Skin epidermis (tissue), 12 donors: Measurements from ENCODE around the gene NUCKS1.

Experiments used
- H3K27ac ChIP-seq, 21 experiments: fragments of 200-600 bp; sonication (generic) in 11 of 21; one replicate each; pipeline ENCODE4 v1.5.0; 2020; ENCODE audit warnings: mild to moderate bottlenecking in 3 of 21, inconsistent platforms in 2 of 21, moderate library complexity in 2 of 21
- H3K4me3 ChIP-seq, 7 experiments: fragments of 200-600 bp; sonication (generic) in 2 of 7; one replicate each; pipeline ENCODE4 v1.5.0; 2020; ENCODE audit warnings: inconsistent platforms in 2 of 7, mild to moderate bottlenecking in 2 of 7, moderate library complexity in 1 of 7

The NUCKS1 gene

GRCh38 chr1:205774198-205775014, 24.4 kb upstream of the NUCKS1 start:
- Histone ChIP-seq H3K4me3 (peak overlapping the region; percentile 48 to 78 (median 73)), H3K27ac (peak overlapping the region in 20 of 21 experiments; percentile 44 to 89 (median 78))

- no peak overlapping the region for H3K4me3 ChIP-seq
- peak overlapping the region in 1 of 21 experiments; percentile 86 for H3K27ac ChIP-seq
These were observed 22.6 kb upstream of the NUCKS1 start for GRCh38 chr1:205772607-205773032.

GRCh38 chr1:205770618-205771017, 20.6 kb upstream of the NUCKS1 start:
- Histone ChIP-seq H3K27ac (no peak overlapping the region), H3K4me3 (no peak overlapping the region)

GRCh38 chr1:205769641-205770365, 19.8 kb upstream of the NUCKS1 start:
- Histone ChIP-seq H3K4me3 (no peak overlapping the region), H3K27ac (no peak overlapping the region)

GRCh38 chr1:205767248-205767647, 17.3 kb upstream of the NUCKS1 start:
- H3K27ac ChIP-seq, result no peak overlapping the region
- H3K4me3 ChIP-seq, result no peak overlapping the region

- Histone ChIP-seq H3K27ac (no peak overlapping the region), H3K4me3 (no peak overlapping the region)
These were observed 16.6 kb upstream of the NUCKS1 start for GRCh38 chr1:205766570-205766969.

GRCh38 chr1:205766038-205766437, 16.1 kb upstream of the NUCKS1 start:
- no peak overlapping the region for H3K27ac ChIP-seq
- H3K4me3 ChIP-seq, result no peak overlapping the region

GRCh38 chr1:205764578-205764977, 14.6 kb upstream of the NUCKS1 start:
- Histone ChIP-seq H3K27ac (no peak overlapping the region), H3K4me3 (no peak overlapping the region)

- Histone ChIP-seq H3K27ac (no peak overlapping the region), H3K4me3 (no peak overlapping the region)
These were observed 14.0 kb upstream of the NUCKS1 start for GRCh38 chr1:205763980-205764379.

- H3K4me3 ChIP-seq, result no peak overlapping the region
- no peak overlapping the region for H3K27ac ChIP-seq
These were observed 10.6 kb upstream of the NUCKS1 start for GRCh38 chr1:205760606-205761005.

- no peak overlapping the region for H3K27ac ChIP-seq
- H3K4me3 ChIP-seq, result no peak overlapping the region
These were observed 6.6 kb upstream of the NUCKS1 start for GRCh38 chr1:205756552-205756951.

GRCh38 chr1:205754857-205755256, 4.9 kb upstream of the NUCKS1 start:
- Histone ChIP-seq H3K27ac (no peak overlapping the region), H3K4me3 (no peak overlapping the region)

- Histone ChIP-seq H3K4me3 (no peak overlapping the region), H3K27ac (peak overlapping the region in 2 of 21 experiments; percentile 88 to 99)
These were observed 1.2 kb upstream of the NUCKS1 start for GRCh38 chr1:205751036-205751651.

- peak overlapping the region; percentile 86 to 99 (median 88) for H3K4me3 ChIP-seq
- H3K27ac ChIP-seq, result peak overlapping the region; percentile 88 to 100 (median 98)
These were observed 496 bp downstream of the NUCKS1 start for GRCh38 chr1:205749234-205750137.

- Histone ChIP-seq H3K27ac (peak overlapping the region; percentile 51 to 100 (median 98)), H3K4me3 (peak overlapping the region; percentile 86 to 99 (median 88))
These were observed 1.4 kb downstream of the NUCKS1 start for GRCh38 chr1:205748403-205749233.

- Histone ChIP-seq H3K27ac (peak overlapping the region in 2 of 21 experiments; percentile 3 to 19), H3K4me3 (peak overlapping the region in 1 of 7 experiments; percentile 8)
These were observed 3.1 kb downstream of the NUCKS1 start for GRCh38 chr1:205746757-205747412.

GRCh38 chr1:205744403-205744802, 5.6 kb downstream of the NUCKS1 start:
- H3K27ac ChIP-seq, result no peak overlapping the region
- H3K4me3 ChIP-seq, result no peak overlapping the region

- Histone ChIP-seq H3K4me3 (no peak overlapping the region), H3K27ac (no peak overlapping the region)
These were observed 6.0 kb downstream of the NUCKS1 start for GRCh38 chr1:205743977-205744376.
